Measurements from ENCODE around the gene RAD9A. TPM values are rescaled to one million over a fixed set of nuclear protein-coding genes. Genes with fewer than 3 reads are reported as not detected.
A peak's percentile ranks its signal among the peaks of the same experiment; 100 is the strongest.

RAD9A gene
- total and polyA plus RNA-seq, 5 donors from 2014 or later = 3.5 to 27.5 (median 6.7) TPM

DNA sequence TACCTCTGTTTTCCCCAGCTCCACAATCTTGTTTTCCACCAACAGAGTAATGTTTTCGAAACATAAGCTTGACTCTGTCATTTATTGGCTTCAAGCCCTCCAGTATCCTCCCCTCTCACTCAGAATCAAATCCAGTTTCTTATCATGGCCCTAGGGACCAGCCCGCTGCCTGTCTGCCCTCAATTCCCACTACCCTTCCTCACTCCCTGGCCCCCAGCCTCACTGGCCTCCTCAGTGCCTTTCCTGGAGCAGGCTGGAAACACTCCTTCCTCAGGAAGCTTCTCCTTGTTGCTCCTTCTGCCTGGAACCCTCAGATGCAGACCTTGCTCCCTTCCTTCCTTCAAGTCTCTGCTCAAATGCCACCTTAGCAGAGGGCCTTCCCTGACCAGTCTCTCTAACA lies 42.3 kb upstream of the RAD9A start:
- Mint-ChIP-seq H3K27me3 (no peaks in the 10 kb centered on the region), H3K4me1 (peaks cover 11 to 84% (median 45%) of the 10 kb centered on the region in 4 donors), H3K27ac (peak overlapping the region; percentile 72 to 97 (median 76)), H3K4me3 (peak overlapping the region in 1 of 4 donors; percentile 48), H3K36me3 (no peaks in the 10 kb centered on the region), H3K9me3 (no peaks in the 10 kb centered on the region)
- Histone ChIP-seq H3K4me1 (ENCODE audit: control insufficient read depth, insufficient read depth, low read length, poor library complexity, severe bottlenecking) (peaks cover 58% of the 10 kb centered on the region), H3K9me3 (ENCODE audit: control insufficient read depth in 2 of 2, low read length in 2 of 2) (no peaks in the 10 kb centered on the region), H3K27me3 (ENCODE audit: control insufficient read depth, insufficient read depth, low read length) (no peaks in the 10 kb centered on the region), H3K36me3 (ENCODE audit: control insufficient read depth, insufficient read depth, low read length) (no peaks in the 10 kb centered on the region), H3K27ac (ENCODE audit: insufficient read depth, low read length, poor library complexity, severe bottlenecking) (no peak overlapping the region), H3K4me3 (ENCODE audit: low read depth, low read length) (no peak overlapping the region)
- ATAC-seq (ENCODE audit: low read depth in 2 of 2) (no peak), DNase-seq (no peak)

DNA sequence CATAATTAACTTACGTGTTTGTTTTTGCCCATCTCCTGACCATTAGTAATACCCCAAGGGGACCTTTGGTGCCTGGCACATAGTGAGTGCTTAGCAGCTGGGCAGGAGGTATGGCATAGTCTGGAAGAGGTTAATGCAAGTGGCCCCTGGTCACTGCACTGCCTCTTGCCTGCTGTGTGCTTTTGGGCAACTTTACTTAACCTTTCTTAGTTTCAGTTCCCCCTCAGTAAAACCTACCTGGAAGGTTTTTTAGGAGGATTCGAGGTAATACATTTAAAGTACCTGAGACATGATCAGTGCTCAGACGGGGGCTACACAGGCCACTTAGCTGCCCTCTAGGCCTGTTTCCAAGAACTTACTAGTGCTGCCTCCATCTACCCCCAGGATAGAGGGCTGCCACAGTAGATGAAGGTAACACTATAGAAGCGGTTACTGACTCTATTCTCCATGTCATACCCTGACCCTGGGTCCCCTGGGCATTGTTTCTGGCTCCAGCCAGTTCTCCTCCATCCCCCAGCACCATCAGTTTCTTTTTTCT lies 41.8 kb upstream of the RAD9A start:
- no peaks in the 10 kb centered on the region for H3K36me3 Mint-ChIP-seq
- no peaks in the 10 kb centered on the region for H3K27me3 ChIP-seq (ENCODE audit: control insufficient read depth, insufficient read depth, low read length)
- no peak for DNase-seq
- H3K27me3 Mint-ChIP-seq = no peaks in the 10 kb centered on the region
- H3K4me1 ChIP-seq (ENCODE audit: control insufficient read depth, insufficient read depth, low read length, poor library complexity, severe bottlenecking) = peaks cover 58% of the 10 kb centered on the region
- H3K4me3 Mint-ChIP-seq = peak overlapping the region in 2 of 4 donors; percentile 18 to 54
- H3K9me3 ChIP-seq (ENCODE audit: control insufficient read depth in 2 of 2, low read length in 2 of 2) = no peaks in the 10 kb centered on the region
- H3K27ac Mint-ChIP-seq = peak overlapping the region in 2 of 3 donors; percentile 72 to 76
- no peak overlapping the region for H3K4me3 ChIP-seq (ENCODE audit: low read depth, low read length)
- no peaks in the 10 kb centered on the region for H3K36me3 ChIP-seq (ENCODE audit: control insufficient read depth, insufficient read depth, low read length)
- H3K9me3 Mint-ChIP-seq = no peaks in the 10 kb centered on the region
- no peak for ATAC-seq (ENCODE audit: low read depth in 2 of 2)
- H3K4me1 Mint-ChIP-seq = peaks cover 11 to 84% (median 45%) of the 10 kb centered on the region in 4 donors
- H3K27ac ChIP-seq (ENCODE audit: insufficient read depth, low read length, poor library complexity, severe bottlenecking) = no peak overlapping the region

DNA sequence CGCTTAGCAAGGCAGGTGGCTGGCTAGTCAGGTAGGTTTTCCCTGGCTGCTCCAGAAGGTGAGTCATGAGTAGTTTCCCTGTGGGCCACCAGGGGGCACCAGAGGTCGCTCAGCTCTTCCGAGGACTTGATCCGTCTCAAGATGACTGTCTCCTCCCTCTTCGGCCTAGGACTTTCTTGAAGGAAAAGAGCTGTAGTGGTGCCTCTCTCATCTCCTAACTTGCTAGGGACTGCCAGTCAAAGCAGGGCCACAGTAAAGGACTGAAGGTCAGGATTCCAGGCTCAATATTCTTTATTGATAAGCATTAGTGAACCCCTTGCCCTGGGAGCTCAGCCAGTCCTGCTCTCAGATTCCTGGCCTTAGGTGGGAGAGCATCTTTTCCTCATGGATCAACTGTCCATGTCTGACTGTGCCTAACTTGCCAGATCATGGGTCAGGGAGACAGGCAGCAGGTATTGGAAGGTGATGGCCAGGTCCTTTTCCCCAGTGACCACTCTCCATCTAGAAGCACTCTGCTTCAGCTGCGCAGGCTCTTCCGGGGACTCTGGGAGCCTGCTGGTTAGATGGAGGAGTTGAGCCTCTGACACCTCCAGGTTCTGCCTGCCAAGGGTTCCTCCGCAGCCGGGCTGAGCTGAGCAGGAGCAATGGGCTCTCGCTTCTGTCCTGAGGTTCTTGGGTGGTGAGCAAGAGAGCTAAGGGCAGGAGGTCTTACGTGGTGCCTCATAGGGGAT lies 40.3 kb upstream of the RAD9A start:
- H3K36me3 Mint-ChIP-seq = no peaks in the 10 kb centered on the region
- H3K27ac Mint-ChIP-seq = peak overlapping the region; percentile 93 to 96 (median 94)
- ATAC-seq (ENCODE audit: low read depth in 2 of 2) (no peak), DNase-seq (peak; percentile 61 to 85 (median 66))
- Histone ChIP-seq H3K9me3 (ENCODE audit: control insufficient read depth in 2 of 2, low read length in 2 of 2) (no peaks in the 10 kb centered on the region), H3K4me3 (ENCODE audit: low read depth, low read length) (peak overlapping the region; percentile 33), H3K27ac (ENCODE audit: insufficient read depth, low read length, poor library complexity, severe bottlenecking) (peak overlapping the region; percentile 98), H3K4me1 (ENCODE audit: control insufficient read depth, insufficient read depth, low read length, poor library complexity, severe bottlenecking) (peaks cover 52% of the 10 kb centered on the region), H3K27me3 (ENCODE audit: control insufficient read depth, insufficient read depth, low read length) (no peaks in the 10 kb centered on the region), H3K36me3 (ENCODE audit: control insufficient read depth, insufficient read depth, low read length) (no peaks in the 10 kb centered on the region)
- peaks cover 5 to 76% (median 38%) of the 10 kb centered on the region in 4 donors for H3K4me1 Mint-ChIP-seq
- no peaks in the 10 kb centered on the region for H3K9me3 Mint-ChIP-seq
- no peaks in the 10 kb centered on the region for H3K27me3 Mint-ChIP-seq
- peak overlapping the region; percentile 85 to 98 (median 93) for H3K4me3 Mint-ChIP-seq

DNA sequence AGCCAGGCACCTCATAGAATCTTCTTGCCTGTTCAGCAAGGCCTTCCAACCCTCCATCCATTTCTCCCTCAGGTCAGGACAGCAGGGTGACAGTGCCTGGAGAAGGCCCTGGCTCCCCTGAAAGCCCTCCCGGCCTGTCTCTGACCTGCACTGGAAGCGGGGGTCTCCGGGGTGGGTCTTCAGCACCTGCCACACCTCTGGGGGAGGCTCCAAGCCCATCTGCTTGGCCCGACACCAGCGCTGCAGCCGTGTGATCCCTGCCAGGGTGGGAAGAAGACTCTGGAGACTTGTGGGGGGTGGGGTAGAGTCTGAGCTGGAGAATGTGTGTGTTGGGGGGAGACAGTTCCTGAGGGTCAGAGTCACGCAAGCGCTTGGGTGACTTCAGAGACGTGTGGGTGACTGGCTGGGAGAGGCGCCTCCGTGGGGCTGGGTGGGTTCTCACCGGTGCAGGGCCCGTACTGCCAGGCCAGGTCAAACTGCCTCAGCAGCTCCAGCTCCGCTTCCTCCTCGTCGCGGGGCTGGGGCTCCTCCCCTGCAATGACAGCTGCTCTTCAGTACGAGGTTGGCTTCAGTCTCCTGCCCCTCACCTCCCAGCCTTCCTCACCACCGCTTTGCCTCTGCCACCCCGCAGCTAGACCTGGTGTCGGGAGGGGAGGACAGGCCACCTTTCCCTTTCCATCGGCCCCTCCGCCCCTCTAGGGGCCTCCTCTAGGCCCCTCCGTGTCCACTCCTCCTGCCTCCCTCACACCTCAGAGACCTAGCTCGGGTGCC lies 39.1 kb upstream of the RAD9A start:
- Mint-ChIP-seq H3K4me3 (peak overlapping the region; percentile 95 to 99 (median 98)), H3K36me3 (no peaks in the 10 kb centered on the region), H3K27ac (peak overlapping the region; percentile 97 to 100 (median 100)), H3K27me3 (peaks cover 4% of the 10 kb centered on the region), H3K9me3 (no peaks in the 10 kb centered on the region), H3K4me1 (peaks cover 5 to 77% (median 43%) of the 10 kb centered on the region in 4 donors)
- ATAC-seq (ENCODE audit: low read depth in 2 of 2) = peak; percentile 55 to 59
- DNase-seq = peak in 2 of 3 donors; percentile 50 to 90
- no peaks in the 10 kb centered on the region for H3K9me3 ChIP-seq (ENCODE audit: control insufficient read depth in 2 of 2, low read length in 2 of 2)
- peaks cover 58% of the 10 kb centered on the region for H3K4me1 ChIP-seq (ENCODE audit: control insufficient read depth, insufficient read depth, low read length, poor library complexity, severe bottlenecking)
- peak overlapping the region; percentile 98 for H3K27ac ChIP-seq (ENCODE audit: insufficient read depth, low read length, poor library complexity, severe bottlenecking)
- no peaks in the 10 kb centered on the region for H3K36me3 ChIP-seq (ENCODE audit: control insufficient read depth, insufficient read depth, low read length)
- H3K4me3 ChIP-seq (ENCODE audit: low read depth, low read length) = peak overlapping the region; percentile 64
- no peaks in the 10 kb centered on the region for H3K27me3 ChIP-seq (ENCODE audit: control insufficient read depth, insufficient read depth, low read length)

DNA sequence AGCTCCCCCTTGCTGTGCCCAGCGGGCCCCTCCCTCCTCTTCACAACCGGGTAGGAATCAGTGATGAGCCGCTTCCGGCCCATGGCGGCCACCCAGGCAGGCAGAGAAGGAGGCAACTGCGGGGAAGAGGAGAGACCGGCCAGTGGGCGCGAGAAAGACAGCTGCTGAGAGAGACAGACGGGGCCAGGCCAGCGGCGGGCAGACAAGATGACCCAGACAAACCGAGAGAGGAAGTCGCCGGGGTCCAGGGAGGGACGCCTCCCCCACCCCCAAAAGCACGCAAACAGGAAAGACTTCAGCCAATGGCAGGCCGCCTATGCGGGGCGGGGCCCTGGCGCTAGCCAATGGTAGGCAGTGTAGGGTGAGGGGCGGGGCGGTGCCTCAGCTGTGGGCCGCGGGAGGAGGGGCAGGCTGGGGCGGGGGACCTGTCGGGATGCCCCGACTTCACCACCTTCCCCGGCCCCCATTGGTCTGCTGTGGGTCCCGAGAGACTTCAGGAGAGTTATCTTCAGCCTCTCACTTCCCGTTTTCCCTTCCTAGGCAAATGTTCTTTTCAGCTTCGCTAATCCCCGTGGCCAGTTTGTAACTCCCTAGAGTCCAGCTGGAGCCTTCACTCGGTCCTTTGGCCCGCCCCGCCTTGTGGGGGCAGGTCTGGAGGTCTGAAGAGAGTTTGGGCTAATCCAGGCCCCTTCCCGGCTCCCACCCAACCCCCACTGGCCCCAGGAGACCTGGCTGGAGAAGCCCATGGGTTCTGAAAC lies 38.3 kb upstream of the RAD9A start, which contains the start of gene POLD4:
Gene POLD4, minus strand, starts transcription at position 230 of the 758 bp plus-strand sequence. Its CDS starts 147 bp downstream, at position 83.
- Histone ChIP-seq H3K4me1 (ENCODE audit: control insufficient read depth, insufficient read depth, low read length, poor library complexity, severe bottlenecking) (peaks cover 58% of the 10 kb centered on the region), H3K4me3 (ENCODE audit: low read depth, low read length) (peak within 1 kb of the TSS; percentile 73), H3K9me3 (ENCODE audit: control insufficient read depth in 2 of 2, low read length in 2 of 2) (no peaks in the 10 kb centered on the region), H3K36me3 (ENCODE audit: control insufficient read depth, insufficient read depth, low read length) (no peaks in the 10 kb centered on the region), H3K27ac (ENCODE audit: insufficient read depth, low read length, poor library complexity, severe bottlenecking) (peak within 1 kb of the TSS; percentile 98), H3K27me3 (ENCODE audit: control insufficient read depth, insufficient read depth, low read length) (no peaks in the 10 kb centered on the region)
- DNase-seq (peak; percentile 93 to 97 (median 95)), ATAC-seq (ENCODE audit: low read depth in 2 of 2) (peak; percentile 86 to 90)
- H3K9me3 Mint-ChIP-seq = no peaks in the 10 kb centered on the region
- H3K4me1 Mint-ChIP-seq = peaks cover 5 to 75% (median 46%) of the 10 kb centered on the region in 4 donors
- H3K27ac Mint-ChIP-seq = peak within 1 kb of the TSS; percentile 97 to 100 (median 100)
- H3K27me3 Mint-ChIP-seq = peaks cover 7% of the 10 kb centered on the region
- peak within 1 kb of the TSS; percentile 95 to 99 (median 98) for H3K4me3 Mint-ChIP-seq
- no peaks in the 10 kb centered on the region for H3K36me3 Mint-ChIP-seq

DNA sequence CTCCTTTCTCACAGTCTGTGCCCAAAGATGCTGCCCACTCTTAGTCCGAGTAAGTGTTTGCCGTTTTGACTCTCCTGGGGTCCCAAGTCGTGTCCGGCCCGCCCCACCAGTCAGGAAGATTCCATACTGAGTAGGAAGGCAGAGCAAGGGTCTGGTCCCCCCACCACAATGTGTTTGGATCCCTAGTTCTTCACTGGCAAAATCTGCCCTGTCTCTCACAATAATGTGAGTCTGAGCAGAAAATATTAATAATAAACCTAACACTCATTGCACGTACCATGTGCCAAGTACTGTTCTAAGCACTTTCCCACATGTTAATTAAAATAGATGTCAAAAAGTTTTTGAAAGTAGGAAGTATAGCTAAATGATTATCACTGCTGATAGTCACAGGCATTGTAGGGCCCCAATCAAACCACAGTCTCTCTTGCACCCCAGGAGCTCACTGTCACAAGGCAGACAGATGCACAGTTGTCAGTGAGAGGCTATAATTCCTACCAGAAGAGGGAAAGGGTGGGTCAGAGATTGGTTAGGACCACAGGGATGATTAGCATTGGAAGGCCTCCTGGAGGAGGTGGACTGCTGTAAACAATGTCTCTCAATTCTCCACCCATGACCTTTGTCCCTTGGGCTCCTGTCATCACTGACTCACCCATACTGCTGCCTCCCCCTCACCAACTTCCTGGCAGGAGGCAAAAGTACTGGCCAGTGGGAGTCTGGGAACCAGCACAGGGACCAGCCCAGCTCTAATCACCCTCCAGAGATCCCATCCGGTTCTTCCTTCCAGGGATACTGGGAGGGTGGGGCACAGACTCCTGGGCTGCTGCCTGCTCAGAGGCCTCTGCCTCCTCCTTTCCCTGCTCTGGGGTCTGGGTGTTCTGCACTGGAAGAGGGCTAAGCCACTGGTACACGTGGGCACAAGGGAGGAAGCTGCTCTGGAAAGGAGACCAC lies 37.4 kb upstream of the RAD9A start:
- peak overlapping the region; percentile 97 to 100 (median 98) for H3K27ac Mint-ChIP-seq
- Histone ChIP-seq H3K9me3 (ENCODE audit: control insufficient read depth in 2 of 2, low read length in 2 of 2) (no peaks in the 10 kb centered on the region), H3K36me3 (ENCODE audit: control insufficient read depth, insufficient read depth, low read length) (no peaks in the 10 kb centered on the region), H3K4me1 (ENCODE audit: control insufficient read depth, insufficient read depth, low read length, poor library complexity, severe bottlenecking) (peaks cover 58% of the 10 kb centered on the region), H3K27ac (ENCODE audit: insufficient read depth, low read length, poor library complexity, severe bottlenecking) (peak overlapping the region; percentile 98), H3K4me3 (ENCODE audit: low read depth, low read length) (peak overlapping the region; percentile 54), H3K27me3 (ENCODE audit: control insufficient read depth, insufficient read depth, low read length) (no peaks in the 10 kb centered on the region)
- no peaks in the 10 kb centered on the region for H3K36me3 Mint-ChIP-seq
- H3K4me3 Mint-ChIP-seq = peak overlapping the region; percentile 95 to 99 (median 97)
- H3K27me3 Mint-ChIP-seq = peaks cover 9% of the 10 kb centered on the region
- H3K4me1 Mint-ChIP-seq = peaks cover 5 to 68% (median 42%) of the 10 kb centered on the region in 4 donors
- H3K9me3 Mint-ChIP-seq = no peaks in the 10 kb centered on the region
- ATAC-seq (ENCODE audit: low read depth in 2 of 2) (no peak), DNase-seq (peak in 1 of 3 donors; percentile 42)

Measured in CD4-positive, CD25-positive, alpha-beta regulatory T cell (primary cell).